Measurements from ENCODE around the gene AQP12A.

DNA sequence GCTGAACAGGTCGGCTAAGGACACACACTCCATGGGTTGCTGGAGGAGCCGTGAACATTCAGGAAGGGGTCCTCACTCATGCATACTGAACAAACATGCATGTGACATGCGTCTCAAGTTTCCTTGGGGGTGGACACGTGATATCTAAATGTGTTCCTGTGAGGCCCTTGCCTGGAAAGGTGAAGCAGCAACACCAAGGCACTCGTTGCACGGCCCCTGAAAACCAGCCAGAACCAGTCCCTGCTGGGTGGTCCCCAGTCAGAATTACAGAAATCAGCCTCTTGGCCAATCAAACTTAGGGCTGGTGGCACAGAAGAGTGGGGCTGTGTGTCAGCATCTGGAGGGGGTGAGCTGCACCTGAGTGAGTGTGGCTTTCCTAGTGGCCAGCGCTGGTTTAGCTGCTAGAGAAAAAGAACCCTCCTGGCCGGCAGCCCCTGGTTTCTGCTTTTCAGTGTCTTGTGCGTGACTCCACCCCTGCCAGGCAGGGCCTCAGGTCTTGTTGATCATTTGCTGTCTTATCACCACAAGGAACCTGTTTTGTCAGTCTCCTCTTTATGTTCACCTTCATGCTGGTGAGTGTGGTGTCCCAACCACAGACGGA, 5.8 kb upstream of the AQP12A start:
- TF ChIP-seq, protein P1, sequence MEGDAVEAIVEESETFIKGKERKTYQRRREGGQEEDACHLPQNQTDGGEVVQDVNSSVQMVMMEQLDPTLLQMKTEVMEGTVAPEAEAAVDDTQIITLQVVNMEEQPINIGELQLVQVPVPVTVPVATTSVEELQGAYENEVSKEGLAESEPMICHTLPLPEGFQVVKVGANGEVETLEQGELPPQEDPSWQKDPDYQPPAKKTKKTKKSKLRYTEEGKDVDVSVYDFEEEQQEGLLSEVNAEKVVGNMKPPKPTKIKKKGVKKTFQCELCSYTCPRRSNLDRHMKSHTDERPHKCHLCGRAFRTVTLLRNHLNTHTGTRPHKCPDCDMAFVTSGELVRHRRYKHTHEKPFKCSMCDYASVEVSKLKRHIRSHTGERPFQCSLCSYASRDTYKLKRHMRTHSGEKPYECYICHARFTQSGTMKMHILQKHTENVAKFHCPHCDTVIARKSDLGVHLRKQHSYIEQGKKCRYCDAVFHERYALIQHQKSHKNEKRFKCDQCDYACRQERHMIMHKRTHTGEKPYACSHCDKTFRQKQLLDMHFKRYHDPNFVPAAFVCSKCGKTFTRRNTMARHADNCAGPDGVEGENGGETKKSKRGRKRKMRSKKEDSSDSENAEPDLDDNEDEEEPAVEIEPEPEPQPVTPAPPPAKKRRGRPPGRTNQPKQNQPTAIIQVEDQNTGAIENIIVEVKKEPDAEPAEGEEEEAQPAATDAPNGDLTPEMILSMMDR (conservative IDR thresholded peaks at IDR 0.05 in 1 of 2, IDR thresholded peaks at IDR 0.05 in 1 of 2; ENCODE audit: low read depth in 1 of 2, low read length in 2 of 2): no peak
- TF ChIP-seq EZH2 (IDR thresholded peaks at IDR 0.05; ENCODE audit: low read length, missing control alignments): no peak
